PC-3 (cell line): Measurements from ENCODE around the gene NR1H2.

Source experiments
- EZH2phosphoT487 ChIP-seq: fragments of 300-600 bp; sonication (generic); IDR thresholded peaks from 2 replicates; pipeline ENCODE4 v1.6.1; 2018; ENCODE audit warnings: mild to moderate bottlenecking, antibody characterized with exemption, low read length, borderline replicate concordance
- TF ChIP-seq, protein P1 (sequence below): fragments of 300-600 bp; sonication (generic); conservative IDR thresholded peaks from 2 replicates; pipeline ENCODE4 v1.5.1; 2017; ENCODE audit warnings: antibody characterized with exemption, low read depth, mild to moderate bottlenecking, low read length

DNA sequence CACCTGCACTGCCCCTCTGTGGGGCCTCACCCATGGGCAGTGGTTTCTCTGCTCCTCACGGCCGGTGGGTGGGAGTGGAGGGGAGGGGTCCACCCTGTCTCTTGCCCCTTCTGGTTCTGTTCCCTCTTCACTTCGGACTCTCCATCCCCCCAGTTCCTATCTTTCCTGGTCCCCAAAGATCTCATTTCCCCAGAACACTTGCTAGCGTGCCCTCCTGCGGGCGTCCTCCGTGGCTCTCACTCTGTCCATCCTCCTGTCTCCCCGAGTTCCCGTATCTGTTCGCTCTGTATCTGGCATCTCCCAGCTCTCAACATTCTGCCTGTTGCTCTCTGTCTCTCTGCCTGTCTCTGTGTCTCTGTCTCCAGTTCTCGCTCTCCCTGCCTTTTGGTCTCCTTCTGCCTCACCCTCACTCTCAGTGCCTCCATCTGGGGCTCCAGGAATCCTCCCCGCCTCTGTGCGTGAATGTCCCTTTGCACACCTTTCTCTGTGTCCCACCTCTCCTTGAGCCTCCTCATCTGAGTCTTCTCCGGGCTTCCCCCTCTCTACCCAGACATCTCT is 42.8 kb downstream of the NR1H2 start:
- TF ChIP-seq, protein P1, sequence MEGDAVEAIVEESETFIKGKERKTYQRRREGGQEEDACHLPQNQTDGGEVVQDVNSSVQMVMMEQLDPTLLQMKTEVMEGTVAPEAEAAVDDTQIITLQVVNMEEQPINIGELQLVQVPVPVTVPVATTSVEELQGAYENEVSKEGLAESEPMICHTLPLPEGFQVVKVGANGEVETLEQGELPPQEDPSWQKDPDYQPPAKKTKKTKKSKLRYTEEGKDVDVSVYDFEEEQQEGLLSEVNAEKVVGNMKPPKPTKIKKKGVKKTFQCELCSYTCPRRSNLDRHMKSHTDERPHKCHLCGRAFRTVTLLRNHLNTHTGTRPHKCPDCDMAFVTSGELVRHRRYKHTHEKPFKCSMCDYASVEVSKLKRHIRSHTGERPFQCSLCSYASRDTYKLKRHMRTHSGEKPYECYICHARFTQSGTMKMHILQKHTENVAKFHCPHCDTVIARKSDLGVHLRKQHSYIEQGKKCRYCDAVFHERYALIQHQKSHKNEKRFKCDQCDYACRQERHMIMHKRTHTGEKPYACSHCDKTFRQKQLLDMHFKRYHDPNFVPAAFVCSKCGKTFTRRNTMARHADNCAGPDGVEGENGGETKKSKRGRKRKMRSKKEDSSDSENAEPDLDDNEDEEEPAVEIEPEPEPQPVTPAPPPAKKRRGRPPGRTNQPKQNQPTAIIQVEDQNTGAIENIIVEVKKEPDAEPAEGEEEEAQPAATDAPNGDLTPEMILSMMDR = no peak
- TF ChIP-seq EZH2phosphoT487 = no peak
